HepG2 (cell line): ENCODE measurements around the gene SPRED2. TPM values are rescaled to one million over a fixed set of nuclear protein-coding genes. Genes with fewer than 3 reads are reported as not detected.

Experiments
- ARID2 ChIP-seq: sonication (generic); formaldehyde crosslinking; IDR thresholded peaks from 2 replicates; pipeline ENCODE4 v1.8.1; 2022; ENCODE audit warnings: mild to moderate bottlenecking, missing genetic modification reagents, borderline replicate concordance
- ARNTL ChIP-seq: sonication (generic); formaldehyde crosslinking; IDR thresholded peaks from 2 replicates; pipeline ENCODE4 v1.4.0; 2020; ENCODE audit warnings: mild to moderate bottlenecking, missing genetic modification reagents
- ATF6 ChIP-seq: sonication (generic); formaldehyde crosslinking; conservative IDR thresholded peaks from 2 replicates; pipeline ENCODE4 v1.4.0; 2020; ENCODE audit warnings: missing genetic modification reagents
- CERS6 ChIP-seq: sonication (generic); formaldehyde crosslinking; IDR thresholded peaks from 2 replicates; pipeline ENCODE4 v1.5.0; 2020; ENCODE audit warnings: missing genetic modification reagents
- FOXA3 ChIP-seq: IDR thresholded peaks from 2 replicates; pipeline ENCODE4 v1.6.1; 2016; ENCODE audit warnings: missing genetic modification reagents, missing compliant biosample characterization
- FOXK1 ChIP-seq: sonication (generic); formaldehyde crosslinking; IDR thresholded peaks from 2 replicates; pipeline ENCODE4 v1.4.0; 2020; ENCODE audit warnings: low read depth, missing genetic modification reagents, borderline replicate concordance
- FUBP1 ChIP-seq: sonication (generic); formaldehyde crosslinking; IDR thresholded peaks from 2 replicates; pipeline ENCODE4 v1.5.1; 2020; ENCODE audit warnings: missing genetic modification reagents, mild to moderate bottlenecking, borderline replicate concordance
- ISL2 ChIP-seq: sonication (generic); formaldehyde crosslinking; IDR thresholded peaks from 2 replicates; pipeline ENCODE4 v1.5.0; 2020; ENCODE audit warnings: missing genetic modification reagents
- TCF12 ChIP-seq, 2 experiments: fragments of 450-650 bp in 1 of 2; sonication (generic) in 1 of 2; formaldehyde crosslinking in 1 of 2; IDR thresholded peaks; 2 replicates each; pipeline versions ENCODE4 v1.6.1 to v1.8.0; 2017 to 2022; ENCODE audit warnings: antibody characterized with exemption in 1 of 2, mild to moderate bottlenecking in 1 of 2, missing genetic modification reagents in 1 of 2, moderate library complexity in 1 of 2
- TOPORS ChIP-seq: sonication (generic); formaldehyde crosslinking; IDR thresholded peaks from 2 replicates; pipeline ENCODE4 v1.8.0; 2023; ENCODE audit warnings: mild to moderate bottlenecking, missing genetic modification reagents
- ZBTB42 ChIP-seq: sonication (generic); formaldehyde crosslinking; IDR thresholded peaks from 2 replicates; pipeline ENCODE4 v1.5.0; 2020; ENCODE audit warnings: mild to moderate bottlenecking, missing genetic modification reagents
- ZNF101 ChIP-seq: sonication (generic); formaldehyde crosslinking; IDR thresholded peaks from 2 replicates; pipeline ENCODE4 v1.4.0; 2020; ENCODE audit warnings: mild to moderate bottlenecking, low read depth, missing genetic modification reagents, borderline replicate concordance
- ZNF12 ChIP-seq: sonication (generic); formaldehyde crosslinking; IDR thresholded peaks from 2 replicates; pipeline ENCODE4 v1.5.0; 2020; ENCODE audit warnings: missing genetic modification reagents
- ZNF124 ChIP-seq: sonication (generic); formaldehyde crosslinking; IDR thresholded peaks from 2 replicates; pipeline ENCODE4 v1.4.0; 2020; ENCODE audit warnings: missing genetic modification reagents
- ZNF232 ChIP-seq: sonication (generic); formaldehyde crosslinking; IDR thresholded peaks from 2 replicates; pipeline ENCODE4 v1.4.0; 2020; ENCODE audit warnings: missing genetic modification reagents, borderline replicate concordance
- ZNF235 ChIP-seq: sonication (generic); formaldehyde crosslinking; IDR thresholded peaks from 2 replicates; pipeline ENCODE4 v1.8.1; 2023; ENCODE audit warnings: mild to moderate bottlenecking, missing genetic modification reagents, borderline replicate concordance
- ZNF296 ChIP-seq: sonication (generic); formaldehyde crosslinking; conservative IDR thresholded peaks from 2 replicates; pipeline ENCODE4 v1.5.0; 2020; ENCODE audit warnings: mild to moderate bottlenecking, missing genetic modification reagents
- ZNF513 ChIP-seq: sonication (generic); formaldehyde crosslinking; conservative IDR thresholded peaks from 2 replicates; pipeline ENCODE4 v1.5.0; 2020; ENCODE audit warnings: missing genetic modification reagents
- ZNF580 ChIP-seq: IDR thresholded peaks from 2 replicates; pipeline ENCODE4 v1.6.1; 2016; ENCODE audit warnings: low read depth, borderline replicate concordance
- ZNF589 ChIP-seq: sonication (generic); formaldehyde crosslinking; conservative IDR thresholded peaks from 2 replicates; pipeline ENCODE4 v1.8.0; 2022; ENCODE audit warnings: mild to moderate bottlenecking, moderate library complexity, missing genetic modification reagents
- ZNF652 ChIP-seq: IDR thresholded peaks from 2 replicates; pipeline ENCODE4 v1.6.1; 2016; ENCODE audit warnings: low read depth, borderline replicate concordance
- ZNF788 ChIP-seq: sonication (generic); formaldehyde crosslinking; IDR thresholded peaks from 2 replicates; pipeline ENCODE4 v1.5.0; 2020; ENCODE audit warnings: mild to moderate bottlenecking, missing genetic modification reagents, borderline replicate concordance
- polyA plus RNA-seq, 8 experiments: library from polyadenylated mRNA; depleted of rRNA in 3 of 8; stranded (reverse) in 7 of 8; unstranded in 1 of 8; fragments of >200 nt; fragmentation: Illumina TruSeq in 4 of 8; extraction: Trizol in 4 of 8; gene quantifications; 2 replicates each; pipeline versions ENCODE4 v1.2.1 to v1.2.3, GENCODE V29; 2011 to 2016; ENCODE audit warnings: low read depth in 4 of 8, missing spikeins in 1 of 8, mixed read lengths in 1 of 8; ENCODE audit not compliant: insufficient read depth in 1 of 8
- total RNA-seq, 5 experiments: library from RNA; depleted of rRNA; stranded (reverse); fragments of >200 nt; fragmentation: Illumina TruSeq; extraction: Trizol; gene quantifications; 2 replicates each; pipeline ENCODE4 v1.2.3, GENCODE V29; 2016; ENCODE audit warnings: low read depth in 1 of 5

SPRED2 gene
- total and polyA plus RNA-seq, 2 of the 13 experiments (the other 11 are each of a cell fraction or from before 2014, with no cell fraction given), result 13.0 to 37.0 TPM

GRCh38 chr2:65429786-65430602, 2.4 kb downstream of the SPRED2 start (continued):
- no peak for TF ChIP-seq ATF6 (CRISPR knock-in tag)
- no peak for TF ChIP-seq ZNF589 (CRISPR knock-in tag)
- no peak for TF ChIP-seq CERS6 (CRISPR knock-in tag)
- peak; percentile 40; the same call in 1 of the 2 replicates for TF ChIP-seq ZNF232 (CRISPR knock-in tag)
- peak; percentile 52; the same call in 1 of the 2 replicates for TF ChIP-seq TOPORS
- TF ChIP-seq ZNF296 (CRISPR knock-in tag), result no peak
- TF ChIP-seq ARNTL, result no peak; the same call in 1 of the 2 replicates
- no peak for TF ChIP-seq ZBTB42
- TF ChIP-seq ZNF124 (CRISPR knock-in tag), result no peak
- no peak for TF ChIP-seq ZNF101 (CRISPR knock-in tag)
- TF ChIP-seq ZNF513, result no peak
- peak; percentile 1; the same call in 1 of the 2 replicates for TF ChIP-seq ZNF580 (CRISPR knock-in tag)
- TF ChIP-seq FOXA3 (CRISPR knock-in tag), result no peak
- peak; percentile 35; the same call in 1 of the 2 replicates for TF ChIP-seq ARID2 (CRISPR knock-in tag)
- TF ChIP-seq ZNF788, result no peak
- TF ChIP-seq FUBP1 (CRISPR knock-in tag), result no peak
- no peak for TF ChIP-seq TCF12 (IDR thresholded peaks at IDR 0.05)
- TF ChIP-seq TCF12 (CRISPR knock-in tag; IDR thresholded peaks at IDR 0.05), result 0 out of 2 replicates have a peak, but pooled peaks have one; percentile 24
- no peak for TF ChIP-seq FOXK1
- no peak for TF ChIP-seq ISL2 (CRISPR knock-in tag)
- no peak for TF ChIP-seq ZNF12
- TF ChIP-seq ZNF652, result peak; percentile 65; the same call in 1 of the 2 replicates
- TF ChIP-seq ZNF235 (CRISPR knock-in tag), result no peak
